LNCAP (cell line): ENCODE measurements around the gene ZFP62.

Experiments used
- TF ChIP-seq, protein P1 (sequence below): fragments of 450-650 bp; IDR thresholded peaks from 2 replicates; pipeline ENCODE4 v1.5.1; 2017; ENCODE audit warnings: mild to moderate bottlenecking

Gene ZFP62

DNA sequence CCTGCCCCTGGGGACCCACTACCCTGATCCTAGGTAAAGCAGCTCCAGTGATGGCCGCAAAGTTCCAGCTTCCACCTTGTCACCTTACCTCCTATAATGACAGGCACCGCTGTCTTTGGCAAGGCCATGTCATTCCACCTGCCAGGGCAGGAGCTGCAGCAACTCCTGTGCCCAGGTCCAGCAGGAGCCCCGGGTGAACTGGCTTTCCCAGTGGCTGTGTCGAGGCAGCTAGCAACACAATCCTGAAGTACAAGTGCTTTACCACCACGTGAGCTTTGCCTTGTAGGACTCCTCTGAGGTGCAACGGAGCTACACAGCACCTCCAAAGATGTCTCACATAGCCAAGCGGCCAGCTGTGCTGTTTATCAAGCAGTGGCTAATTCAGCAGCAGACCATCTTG is 37.7 kb downstream of the ZFP62 start:
- TF ChIP-seq, protein P1, sequence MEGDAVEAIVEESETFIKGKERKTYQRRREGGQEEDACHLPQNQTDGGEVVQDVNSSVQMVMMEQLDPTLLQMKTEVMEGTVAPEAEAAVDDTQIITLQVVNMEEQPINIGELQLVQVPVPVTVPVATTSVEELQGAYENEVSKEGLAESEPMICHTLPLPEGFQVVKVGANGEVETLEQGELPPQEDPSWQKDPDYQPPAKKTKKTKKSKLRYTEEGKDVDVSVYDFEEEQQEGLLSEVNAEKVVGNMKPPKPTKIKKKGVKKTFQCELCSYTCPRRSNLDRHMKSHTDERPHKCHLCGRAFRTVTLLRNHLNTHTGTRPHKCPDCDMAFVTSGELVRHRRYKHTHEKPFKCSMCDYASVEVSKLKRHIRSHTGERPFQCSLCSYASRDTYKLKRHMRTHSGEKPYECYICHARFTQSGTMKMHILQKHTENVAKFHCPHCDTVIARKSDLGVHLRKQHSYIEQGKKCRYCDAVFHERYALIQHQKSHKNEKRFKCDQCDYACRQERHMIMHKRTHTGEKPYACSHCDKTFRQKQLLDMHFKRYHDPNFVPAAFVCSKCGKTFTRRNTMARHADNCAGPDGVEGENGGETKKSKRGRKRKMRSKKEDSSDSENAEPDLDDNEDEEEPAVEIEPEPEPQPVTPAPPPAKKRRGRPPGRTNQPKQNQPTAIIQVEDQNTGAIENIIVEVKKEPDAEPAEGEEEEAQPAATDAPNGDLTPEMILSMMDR = no peak

DNA sequence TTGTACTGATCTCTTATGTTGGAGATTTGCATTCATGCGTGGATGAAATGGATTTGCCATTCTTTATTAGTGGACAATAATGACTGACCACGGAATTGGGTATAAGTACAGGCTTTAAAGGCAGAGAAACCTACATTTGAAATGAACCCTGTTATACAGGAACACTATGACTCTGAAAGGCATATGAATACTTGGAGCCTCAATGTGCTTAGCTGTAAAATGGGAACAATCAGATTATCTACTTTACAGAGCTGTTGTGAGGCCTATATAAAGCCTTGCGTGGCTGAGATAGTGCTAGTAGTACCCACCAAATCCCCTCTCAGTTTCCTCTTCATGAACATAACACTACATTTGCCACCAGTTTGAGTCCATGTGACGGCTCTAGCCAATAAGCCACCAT is 39.5 kb downstream of the ZFP62 start:
- TF ChIP-seq, protein P1 = no peak

DNA sequence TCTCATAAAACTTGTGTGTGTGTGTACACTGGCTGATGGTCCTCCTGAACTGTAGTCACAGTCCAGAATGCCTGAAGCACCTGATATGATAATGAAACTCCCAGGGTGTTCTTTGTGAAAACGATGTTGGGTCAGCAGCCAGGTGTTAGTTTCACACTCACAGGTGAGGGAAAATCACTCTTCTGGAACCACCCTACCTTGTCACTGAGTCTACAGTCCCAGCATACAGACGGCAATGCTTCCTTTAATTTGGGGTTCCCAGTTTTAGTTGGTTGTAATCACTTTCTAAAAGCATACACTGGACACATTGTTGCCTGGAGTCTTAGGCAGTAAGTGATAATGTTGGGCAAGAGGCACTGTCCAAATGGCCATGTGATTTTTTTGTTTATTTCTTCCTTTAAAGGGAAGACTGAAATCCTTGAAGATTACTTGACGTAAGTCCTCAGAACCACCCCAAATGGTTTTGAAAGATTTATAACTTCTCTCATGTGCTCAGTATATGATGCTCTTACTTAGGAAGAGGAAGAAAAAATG is 40.2 kb downstream of the ZFP62 start:
- TF ChIP-seq, protein P1 = no peak

DNA sequence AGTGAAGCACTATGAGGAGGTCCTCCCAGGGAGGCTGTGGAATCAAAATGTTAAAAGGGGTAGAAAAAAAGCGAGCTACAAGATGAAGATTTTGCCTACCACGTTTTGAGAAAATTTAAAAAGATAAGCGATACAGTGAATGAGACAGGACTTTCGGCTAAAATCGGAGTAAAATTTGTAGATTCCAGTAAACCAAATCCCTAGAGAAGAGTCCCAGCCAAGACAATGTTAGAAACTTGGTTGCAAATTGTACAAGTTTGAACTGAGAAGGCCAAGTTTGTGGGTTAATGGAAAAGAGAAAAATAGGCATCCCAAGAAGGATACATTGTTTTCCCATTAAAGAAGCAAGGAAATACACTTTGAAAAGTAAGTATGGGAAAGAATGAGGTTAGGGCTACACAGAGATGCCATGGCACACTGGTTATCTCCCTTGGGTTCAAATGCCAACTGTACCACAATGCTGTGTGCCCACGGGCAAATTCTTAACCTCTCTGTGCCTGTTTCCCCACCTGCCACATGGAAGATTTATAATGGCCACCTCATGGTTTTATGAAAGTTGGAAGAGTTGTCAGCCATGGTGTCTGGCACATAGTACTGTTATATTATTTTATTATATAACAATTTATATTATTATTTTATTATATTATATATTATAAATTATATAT is 42.3 kb downstream of the ZFP62 start:
- TF ChIP-seq, protein P1 = no peak

DNA sequence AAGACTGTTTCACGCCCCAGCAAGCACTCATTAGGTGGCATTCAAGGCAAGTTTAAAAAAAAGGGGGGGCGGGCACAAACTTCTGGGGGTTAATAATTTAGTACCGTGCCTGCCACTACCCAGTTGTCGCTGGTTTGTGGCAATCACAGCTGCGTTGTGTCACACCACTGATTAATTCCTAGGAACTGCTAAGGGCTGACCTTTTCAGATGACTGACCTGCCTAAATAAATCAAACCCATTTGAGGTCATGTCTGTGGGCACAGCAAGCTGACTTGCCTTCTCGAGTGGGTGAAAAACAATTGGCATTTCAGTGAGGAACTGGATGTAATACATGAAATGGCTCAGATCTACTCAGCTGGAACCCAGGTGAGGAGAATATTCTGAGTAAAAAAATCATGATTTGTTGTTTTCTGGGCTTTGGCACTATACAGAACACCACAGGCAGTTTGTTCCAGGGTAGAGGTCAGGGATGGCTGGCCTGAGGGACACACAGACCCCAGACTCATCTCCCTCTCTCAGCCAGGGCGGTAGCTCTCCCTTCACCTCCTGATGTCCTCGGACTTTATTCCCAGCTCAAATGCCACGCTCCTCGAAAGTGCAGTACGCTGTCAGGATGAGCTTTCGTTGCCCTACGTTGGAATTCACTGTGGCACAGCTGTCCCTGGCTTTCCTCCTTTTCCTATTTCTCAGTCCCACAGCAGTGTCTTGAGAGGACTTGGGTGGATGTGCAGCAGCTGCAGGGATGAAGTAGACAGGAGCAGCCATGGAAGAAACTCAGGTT is 43.0 kb downstream of the ZFP62 start:
- TF ChIP-seq, protein P1 = no peak

DNA sequence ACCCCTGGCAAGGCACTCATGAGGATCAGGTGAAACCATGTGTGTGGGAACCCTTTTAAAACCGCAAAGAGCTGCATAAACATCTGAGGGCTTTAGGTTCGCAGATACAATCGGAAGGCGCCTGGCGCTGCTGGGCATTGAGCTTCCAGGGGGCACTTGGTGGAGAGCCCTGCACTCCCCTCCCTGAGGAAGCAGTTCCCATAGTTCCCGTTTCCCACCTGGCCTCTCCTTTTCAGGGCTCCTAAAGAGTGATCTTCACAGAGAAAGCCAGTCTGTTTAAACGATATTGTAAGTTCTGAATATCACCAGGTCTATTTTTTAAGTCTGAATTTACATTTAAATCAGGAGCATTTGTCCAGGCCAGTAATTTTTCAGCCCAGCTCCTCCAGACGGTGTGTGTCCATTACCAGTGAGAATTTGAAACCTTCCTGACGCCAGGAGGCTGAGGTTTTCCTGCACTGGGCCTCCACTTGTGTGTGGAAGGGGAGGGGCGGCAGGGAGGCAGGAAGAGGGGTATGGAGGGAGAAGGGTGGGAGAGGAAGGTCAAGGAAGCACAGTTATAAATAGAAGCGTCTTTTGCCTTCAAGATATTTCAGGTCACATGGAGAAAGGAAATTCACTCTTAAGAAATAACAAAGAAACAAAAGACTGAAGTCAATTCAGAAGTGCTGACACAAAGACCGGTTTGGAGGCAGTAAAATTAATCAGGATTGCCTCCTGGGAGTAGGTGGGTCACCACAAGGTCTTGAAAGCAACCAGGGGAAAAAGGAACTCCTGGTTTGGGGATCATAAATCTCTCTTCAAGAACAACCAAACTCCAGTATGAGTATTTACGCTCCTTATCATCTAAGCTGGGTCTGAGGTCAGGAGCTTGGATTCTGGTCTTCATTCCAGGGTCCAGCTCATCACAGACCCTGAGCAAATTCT is 44.2 kb downstream of the ZFP62 start:
- TF ChIP-seq, protein P1 = no peak

DNA sequence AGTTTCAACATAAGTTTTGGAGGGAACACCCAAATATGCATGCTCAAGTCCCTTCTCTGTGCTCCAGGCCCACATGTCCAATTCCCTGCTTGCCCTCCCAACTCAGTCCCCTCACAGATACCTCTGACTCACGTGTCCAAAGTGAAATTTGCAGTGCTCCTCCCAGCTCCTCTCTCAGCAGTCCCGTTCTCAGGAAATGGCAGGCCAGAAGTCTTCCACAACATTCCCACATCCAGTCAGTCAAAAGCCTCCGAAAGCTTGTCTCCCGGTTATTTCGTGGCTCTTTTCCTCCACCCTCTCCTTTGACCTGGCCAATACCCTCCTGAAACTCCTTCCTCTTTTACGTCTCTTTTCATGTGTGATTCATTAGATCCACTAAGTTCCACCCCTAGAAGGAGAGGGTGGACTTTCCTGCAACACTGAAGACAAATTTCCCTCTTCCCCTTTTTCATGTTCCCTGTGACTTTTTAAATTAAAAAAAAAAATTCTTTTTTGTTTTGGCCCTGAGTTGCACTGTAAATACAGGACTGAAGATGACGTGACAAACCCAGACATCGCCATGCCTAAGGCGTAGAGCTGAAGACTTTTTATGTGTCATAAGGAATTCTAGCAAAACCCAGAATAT is 45.7 kb downstream of the ZFP62 start:
- TF ChIP-seq, protein P1 = no peak
